ENCODE measurements around the gene SULT4A1. TPM values are rescaled to one million over a fixed set of nuclear protein-coding genes. Genes with fewer than 3 reads are reported as not detected.

The SULT4A1 gene
- polyA plus RNA-seq, 2 of the 4 experiments (the other 2 are of a cell fraction) = not detected

DNA sequence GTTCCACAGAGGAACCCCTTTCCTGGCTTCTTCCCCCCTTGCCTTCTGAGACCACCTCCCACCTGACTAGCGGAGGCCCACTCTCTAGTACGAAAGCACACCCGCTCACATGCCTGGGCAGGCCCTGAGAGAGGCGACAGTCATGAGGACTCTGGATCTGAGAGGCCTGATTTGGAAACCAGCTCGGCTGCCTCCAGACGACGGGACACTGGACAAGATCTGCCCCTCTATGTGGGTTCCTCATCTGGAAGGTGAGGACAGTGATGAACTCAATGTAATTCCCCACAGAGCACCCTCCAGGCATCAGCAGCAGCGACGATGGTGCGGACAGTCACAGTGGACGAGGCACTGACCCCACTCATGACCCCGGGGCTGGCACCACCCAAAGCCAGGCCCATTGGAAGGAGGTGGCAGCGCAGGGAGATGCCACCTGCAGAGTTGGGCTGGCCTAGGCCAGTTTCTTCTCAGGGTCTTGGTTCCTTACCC lies 7.5 kb downstream of the SULT4A1 start:
- no peak overlapping the region for H3K4me2 ChIP-seq
- FAIRE-seq = no peak
- ChIA-PET POLR2A (no interaction called here), CTCF (no interaction called here)
- no peaks in the 10 kb centered on the region for H3K9me3 ChIP-seq
- WGBS (ENCODE audit: missing lambda C conversion rate) = 70% methylated on average over 5 of the region's 13 CpGs
- no peak overlapping the region for H3K4me3 ChIP-seq
- TF ChIP-seq ZNF302 (CRISPR knock-in tag; IDR thresholded peaks at IDR 0.05) = no peak
- TF ChIP-seq TP53 (CRISPR knock-in tag; IDR thresholded peaks at IDR 0.05) = no peak
- TF ChIP-seq TFCP2L1 (CRISPR knock-in tag; IDR thresholded peaks at IDR 0.05) = no peak
- TF ChIP-seq, protein P1, sequence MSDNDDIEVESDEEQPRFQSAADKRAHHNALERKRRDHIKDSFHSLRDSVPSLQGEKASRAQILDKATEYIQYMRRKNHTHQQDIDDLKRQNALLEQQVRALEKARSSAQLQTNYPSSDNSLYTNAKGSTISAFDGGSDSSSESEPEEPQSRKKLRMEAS (IDR thresholded peaks at IDR 0.05) = no peak
- no peak for TF ChIP-seq CBX2 (IDR thresholded peaks at IDR 0.05; ENCODE audit: borderline replicate concordance, low read depth)
- no peak for TF ChIP-seq KDM1A (IDR thresholded peaks at IDR 0.05; ENCODE audit: low read depth)
- TF ChIP-seq JUN (IDR thresholded peaks at IDR 0.05) = no peak
- no peak for TF ChIP-seq CHD4 (IDR thresholded peaks at IDR 0.05; ENCODE audit: borderline replicate concordance)
- no peak for TF ChIP-seq NPAS2 (CRISPR knock-in tag; IDR thresholded peaks at IDR 0.05; ENCODE audit: borderline replicate concordance)
- TF ChIP-seq HMGXB4 (CRISPR knock-in tag; IDR thresholded peaks at IDR 0.05; ENCODE audit: borderline replicate concordance) = no peak
- TF ChIP-seq MYC (IDR thresholded peaks at IDR 0.05; ENCODE audit: borderline replicate concordance, low read length) = no peak
- no peak for TF ChIP-seq ESRRA (IDR thresholded peaks at IDR 0.05; ENCODE audit: borderline replicate concordance, low read length)
- no peak for TF ChIP-seq GATA3 (IDR thresholded peaks at IDR 0.05; ENCODE audit: borderline replicate concordance)
- no peak for TF ChIP-seq FOSL2 (IDR thresholded peaks at IDR 0.05)
- no peak for TF ChIP-seq FOSL2 (CRISPR knock-in tag; IDR thresholded peaks at IDR 0.05)
- no peak for TF ChIP-seq RCOR1 (IDR thresholded peaks at IDR 0.05; ENCODE audit: low read depth, low read length)
- TF ChIP-seq USF2 (IDR thresholded peaks at IDR 0.05) = no peak
- TF ChIP-seq EHMT2 (IDR thresholded peaks at IDR 0.05; ENCODE audit: low read depth) = no peak
- no peak for TF ChIP-seq POLR2AphosphoS2 (conservative IDR thresholded peaks at IDR 0.05; ENCODE audit: low read length)
- TF ChIP-seq, protein P2, sequence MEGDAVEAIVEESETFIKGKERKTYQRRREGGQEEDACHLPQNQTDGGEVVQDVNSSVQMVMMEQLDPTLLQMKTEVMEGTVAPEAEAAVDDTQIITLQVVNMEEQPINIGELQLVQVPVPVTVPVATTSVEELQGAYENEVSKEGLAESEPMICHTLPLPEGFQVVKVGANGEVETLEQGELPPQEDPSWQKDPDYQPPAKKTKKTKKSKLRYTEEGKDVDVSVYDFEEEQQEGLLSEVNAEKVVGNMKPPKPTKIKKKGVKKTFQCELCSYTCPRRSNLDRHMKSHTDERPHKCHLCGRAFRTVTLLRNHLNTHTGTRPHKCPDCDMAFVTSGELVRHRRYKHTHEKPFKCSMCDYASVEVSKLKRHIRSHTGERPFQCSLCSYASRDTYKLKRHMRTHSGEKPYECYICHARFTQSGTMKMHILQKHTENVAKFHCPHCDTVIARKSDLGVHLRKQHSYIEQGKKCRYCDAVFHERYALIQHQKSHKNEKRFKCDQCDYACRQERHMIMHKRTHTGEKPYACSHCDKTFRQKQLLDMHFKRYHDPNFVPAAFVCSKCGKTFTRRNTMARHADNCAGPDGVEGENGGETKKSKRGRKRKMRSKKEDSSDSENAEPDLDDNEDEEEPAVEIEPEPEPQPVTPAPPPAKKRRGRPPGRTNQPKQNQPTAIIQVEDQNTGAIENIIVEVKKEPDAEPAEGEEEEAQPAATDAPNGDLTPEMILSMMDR (IDR thresholded peaks at IDR 0.05) = no peak
- TF ChIP-seq CBX8 (IDR thresholded peaks at IDR 0.05) = no peak
- no peaks in the 10 kb centered on the region for H3K4me1 ChIP-seq
- ATAC-seq = no peak
- H3K27ac ChIP-seq = no peak overlapping the region
- no peak for DNase-seq (ENCODE audit: low read depth in 1 of 2, low spot score in 1 of 2)

GRCh38 chr22:43854121-43854785 lies 8.1 kb downstream of the SULT4A1 start:
- H3K4me3 ChIP-seq = no peak overlapping the region
- CTCF ChIA-PET = no interaction called here
- H3K4me2 ChIP-seq = no peak overlapping the region
- H3K27ac ChIP-seq = no peak overlapping the region
- H3K9me3 ChIP-seq = no peaks in the 10 kb centered on the region
- POLR2A ChIA-PET = no interaction called here
- no peaks in the 10 kb centered on the region for H3K4me1 ChIP-seq
- FAIRE-seq = no peak
- DNase-seq (ENCODE audit: low read depth in 1 of 2, low spot score in 1 of 2) = no peak
- WGBS (ENCODE audit: missing lambda C conversion rate) = 49% methylated on average over 5 of the region's 14 CpGs
- no peak for ATAC-seq
- TF ChIP-seq ZFP36 (IDR thresholded peaks at IDR 0.05; ENCODE audit: borderline replicate concordance, partially characterized antibody) = no peak
- TF ChIP-seq, protein P3, sequence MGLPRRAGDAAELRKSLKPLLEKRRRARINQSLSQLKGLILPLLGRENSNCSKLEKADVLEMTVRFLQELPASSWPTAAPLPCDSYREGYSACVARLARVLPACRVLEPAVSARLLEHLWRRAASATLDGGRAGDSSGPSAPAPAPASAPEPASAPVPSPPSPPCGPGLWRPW (IDR thresholded peaks at IDR 0.05) = no peak
- TF ChIP-seq ZC3H11A (IDR thresholded peaks at IDR 0.05) = no peak
- TF ChIP-seq MAZ (IDR thresholded peaks at IDR 0.05; ENCODE audit: borderline replicate concordance, low read depth, low read length) = no peak
- TF ChIP-seq KDM5A (IDR thresholded peaks at IDR 0.05) = no peak
- TF ChIP-seq RAD21 (conservative IDR thresholded peaks at IDR 0.05 in 1 of 2, IDR thresholded peaks at IDR 0.05 in 1 of 2) = no peak
- no peak for TF ChIP-seq KDM1A (IDR thresholded peaks at IDR 0.05; ENCODE audit: low read depth)
- no peak for TF ChIP-seq ZSCAN20 (CRISPR knock-in tag; IDR thresholded peaks at IDR 0.05)
- TF ChIP-seq CHD2 (IDR thresholded peaks at IDR 0.05; ENCODE audit: low read length, partially characterized antibody) = no peak
- no peak for TF ChIP-seq CBX8 (IDR thresholded peaks at IDR 0.05)
- TF ChIP-seq, protein P4, sequence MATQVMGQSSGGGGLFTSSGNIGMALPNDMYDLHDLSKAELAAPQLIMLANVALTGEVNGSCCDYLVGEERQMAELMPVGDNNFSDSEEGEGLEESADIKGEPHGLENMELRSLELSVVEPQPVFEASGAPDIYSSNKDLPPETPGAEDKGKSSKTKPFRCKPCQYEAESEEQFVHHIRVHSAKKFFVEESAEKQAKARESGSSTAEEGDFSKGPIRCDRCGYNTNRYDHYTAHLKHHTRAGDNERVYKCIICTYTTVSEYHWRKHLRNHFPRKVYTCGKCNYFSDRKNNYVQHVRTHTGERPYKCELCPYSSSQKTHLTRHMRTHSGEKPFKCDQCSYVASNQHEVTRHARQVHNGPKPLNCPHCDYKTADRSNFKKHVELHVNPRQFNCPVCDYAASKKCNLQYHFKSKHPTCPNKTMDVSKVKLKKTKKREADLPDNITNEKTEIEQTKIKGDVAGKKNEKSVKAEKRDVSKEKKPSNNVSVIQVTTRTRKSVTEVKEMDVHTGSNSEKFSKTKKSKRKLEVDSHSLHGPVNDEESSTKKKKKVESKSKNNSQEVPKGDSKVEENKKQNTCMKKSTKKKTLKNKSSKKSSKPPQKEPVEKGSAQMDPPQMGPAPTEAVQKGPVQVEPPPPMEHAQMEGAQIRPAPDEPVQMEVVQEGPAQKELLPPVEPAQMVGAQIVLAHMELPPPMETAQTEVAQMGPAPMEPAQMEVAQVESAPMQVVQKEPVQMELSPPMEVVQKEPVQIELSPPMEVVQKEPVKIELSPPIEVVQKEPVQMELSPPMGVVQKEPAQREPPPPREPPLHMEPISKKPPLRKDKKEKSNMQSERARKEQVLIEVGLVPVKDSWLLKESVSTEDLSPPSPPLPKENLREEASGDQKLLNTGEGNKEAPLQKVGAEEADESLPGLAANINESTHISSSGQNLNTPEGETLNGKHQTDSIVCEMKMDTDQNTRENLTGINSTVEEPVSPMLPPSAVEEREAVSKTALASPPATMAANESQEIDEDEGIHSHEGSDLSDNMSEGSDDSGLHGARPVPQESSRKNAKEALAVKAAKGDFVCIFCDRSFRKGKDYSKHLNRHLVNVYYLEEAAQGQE (IDR thresholded peaks at IDR 0.05) = no peak

Data from A549 (cell line).